ENCODE results near the gene SFI1.
"Not testable (repeated sequence)": the region's sequence is repeated elsewhere in the genome, so short reads cannot be mapped to it uniquely, and the experiment has no call there.

The SFI1 gene

DNA sequence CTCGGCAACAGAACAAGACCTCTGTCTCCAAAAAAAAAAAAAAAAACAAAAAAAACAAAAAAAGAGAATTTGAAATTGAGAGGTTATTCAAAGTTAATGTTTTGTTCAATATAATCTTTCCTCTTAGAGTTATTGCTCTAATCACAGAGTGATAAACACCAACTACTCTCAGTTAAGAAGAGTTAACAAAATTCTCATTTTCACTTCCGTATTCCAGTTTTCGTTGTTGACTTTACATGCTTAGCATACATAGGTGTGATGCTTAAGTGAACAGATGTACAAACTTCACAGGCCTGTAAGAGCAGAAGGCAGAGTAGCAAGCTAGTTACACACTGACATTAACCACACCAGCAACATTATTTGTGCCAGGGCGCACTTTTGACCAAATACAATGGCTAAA lies 19.0 kb upstream of the SFI1 start:
- no peaks in the 10 kb centered on the region for H3K27me3 ChIP-seq (replicated peaks; ENCODE audit: control insufficient read depth, insufficient read depth, low read length)
- TF ChIP-seq, protein P1, sequence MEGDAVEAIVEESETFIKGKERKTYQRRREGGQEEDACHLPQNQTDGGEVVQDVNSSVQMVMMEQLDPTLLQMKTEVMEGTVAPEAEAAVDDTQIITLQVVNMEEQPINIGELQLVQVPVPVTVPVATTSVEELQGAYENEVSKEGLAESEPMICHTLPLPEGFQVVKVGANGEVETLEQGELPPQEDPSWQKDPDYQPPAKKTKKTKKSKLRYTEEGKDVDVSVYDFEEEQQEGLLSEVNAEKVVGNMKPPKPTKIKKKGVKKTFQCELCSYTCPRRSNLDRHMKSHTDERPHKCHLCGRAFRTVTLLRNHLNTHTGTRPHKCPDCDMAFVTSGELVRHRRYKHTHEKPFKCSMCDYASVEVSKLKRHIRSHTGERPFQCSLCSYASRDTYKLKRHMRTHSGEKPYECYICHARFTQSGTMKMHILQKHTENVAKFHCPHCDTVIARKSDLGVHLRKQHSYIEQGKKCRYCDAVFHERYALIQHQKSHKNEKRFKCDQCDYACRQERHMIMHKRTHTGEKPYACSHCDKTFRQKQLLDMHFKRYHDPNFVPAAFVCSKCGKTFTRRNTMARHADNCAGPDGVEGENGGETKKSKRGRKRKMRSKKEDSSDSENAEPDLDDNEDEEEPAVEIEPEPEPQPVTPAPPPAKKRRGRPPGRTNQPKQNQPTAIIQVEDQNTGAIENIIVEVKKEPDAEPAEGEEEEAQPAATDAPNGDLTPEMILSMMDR (IDR thresholded peaks at IDR 0.05; ENCODE audit: insufficient read depth, low read length, poor library complexity, severe bottlenecking), result no peak
- DNase-seq (ENCODE audit: extremely low read depth, insufficient read length), result peak; percentile 49
- no peaks in the 10 kb centered on the region; the same call in none of the 2 replicates for H3K36me3 ChIP-seq (ENCODE audit: control insufficient read depth, insufficient read depth, low read length)
- H3K4me3 ChIP-seq (replicated peaks; ENCODE audit: low read depth, low read length), result no peak overlapping the region

DNA sequence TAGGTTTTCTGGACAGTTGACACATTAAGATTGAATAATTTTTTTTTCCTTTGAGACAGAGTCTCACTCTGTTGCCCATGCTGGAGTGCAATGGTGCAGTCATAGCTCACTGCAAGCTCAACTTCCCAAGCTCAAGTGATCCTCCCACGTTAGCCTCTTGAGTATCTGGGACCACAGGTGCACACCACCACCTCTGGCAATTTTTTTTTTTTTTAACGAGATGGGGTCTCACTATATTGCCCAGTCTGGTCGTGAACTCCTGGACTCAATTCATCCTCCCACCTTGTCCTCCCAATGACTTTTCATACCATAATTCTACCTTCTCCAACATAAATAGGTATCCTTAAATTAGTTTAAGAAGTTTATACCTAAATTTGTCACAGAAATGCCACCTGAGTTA lies 15.2 kb upstream of the SFI1 start:
- Histone ChIP-seq H3K4me3 (replicated peaks; ENCODE audit: low read depth, low read length) (no peak overlapping the region), H3K27me3 (replicated peaks; ENCODE audit: control insufficient read depth, insufficient read depth, low read length) (no peaks in the 10 kb centered on the region), H3K36me3 (ENCODE audit: control insufficient read depth, insufficient read depth, low read length) (peaks cover 12% of the 10 kb centered on the region)
- DNase-seq (ENCODE audit: extremely low read depth, insufficient read length), result no peak
- TF ChIP-seq, protein P1 (IDR thresholded peaks at IDR 0.05; ENCODE audit: insufficient read depth, low read length, poor library complexity, severe bottlenecking), result no peak

DNA sequence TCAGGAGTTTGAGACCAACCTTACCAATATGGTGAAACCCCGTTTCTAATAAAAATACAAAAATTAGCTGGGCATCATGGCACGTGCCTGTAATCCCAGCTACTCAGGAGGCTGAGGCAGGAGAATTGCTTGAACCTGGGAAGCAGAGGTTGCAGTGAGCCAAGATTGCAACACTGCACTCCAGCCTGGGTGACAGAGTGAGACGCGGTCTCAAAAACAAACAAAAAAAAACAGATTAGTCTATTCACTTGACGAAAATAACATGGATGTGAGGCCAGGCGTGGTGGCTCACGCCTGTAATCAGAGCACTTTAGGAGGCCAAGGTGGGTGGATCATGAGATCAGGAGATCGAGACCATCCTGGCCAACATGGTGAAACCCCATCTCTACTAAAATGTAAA lies 13.9 kb upstream of the SFI1 start:
- peaks cover 16% of the 10 kb centered on the region for H3K36me3 ChIP-seq (ENCODE audit: control insufficient read depth, insufficient read depth, low read length)
- H3K27me3 ChIP-seq (replicated peaks; ENCODE audit: control insufficient read depth, insufficient read depth, low read length); DNase-seq (ENCODE audit: extremely low read depth, insufficient read length); H3K4me3 ChIP-seq (replicated peaks; ENCODE audit: low read depth, low read length): not testable (repeated sequence)

DNA sequence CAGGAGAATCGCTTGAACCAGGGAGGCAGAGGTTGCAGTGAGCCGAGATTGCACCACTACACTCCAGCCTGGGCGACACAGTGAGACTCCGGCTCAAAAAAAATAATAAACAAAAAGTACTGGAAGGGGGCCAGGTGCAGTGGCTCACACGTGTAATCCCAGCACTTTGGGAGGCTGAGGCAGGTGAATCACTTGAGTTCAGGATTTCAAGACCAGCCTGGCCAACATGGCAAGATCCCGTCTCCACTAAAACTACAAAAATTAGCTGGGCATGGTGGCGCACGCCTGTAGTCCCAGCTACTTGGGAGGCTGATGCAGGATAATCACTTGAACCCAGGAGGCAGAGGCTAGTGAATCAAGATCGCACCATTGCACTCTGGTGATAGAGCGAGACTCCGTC lies 10.0 kb upstream of the SFI1 start:
- not testable (repeated sequence) for H3K27me3 ChIP-seq (replicated peaks; ENCODE audit: control insufficient read depth, insufficient read depth, low read length); DNase-seq (ENCODE audit: extremely low read depth, insufficient read length); H3K4me3 ChIP-seq (replicated peaks; ENCODE audit: low read depth, low read length)
- peaks cover 16% of the 10 kb centered on the region for H3K36me3 ChIP-seq (ENCODE audit: control insufficient read depth, insufficient read depth, low read length)

DNA sequence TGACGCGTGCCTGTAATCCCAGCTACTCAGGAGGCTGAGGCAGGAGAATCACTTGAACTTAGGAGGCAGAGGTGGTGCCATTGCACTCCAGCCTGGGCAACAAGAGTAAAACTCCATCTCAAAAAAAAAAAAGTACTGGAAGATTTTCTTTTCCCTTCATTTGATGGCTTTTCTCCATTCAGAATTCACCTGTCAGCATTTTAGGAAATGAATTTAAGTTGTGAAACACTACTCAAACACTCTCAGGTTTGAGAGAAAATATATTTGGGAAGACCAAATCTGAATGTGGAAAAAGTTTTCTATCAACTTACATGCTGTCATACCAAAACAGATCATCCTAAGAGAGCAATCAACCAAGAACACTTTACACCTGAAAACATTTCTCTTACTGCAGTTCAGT lies 9.4 kb upstream of the SFI1 start:
- Histone ChIP-seq H3K4me3 (replicated peaks; ENCODE audit: low read depth, low read length) (no peak overlapping the region), H3K27me3 (replicated peaks; ENCODE audit: control insufficient read depth, insufficient read depth, low read length) (no peaks in the 10 kb centered on the region), H3K36me3 (ENCODE audit: control insufficient read depth, insufficient read depth, low read length) (peaks cover 16% of the 10 kb centered on the region)
- TF ChIP-seq, protein P1 (IDR thresholded peaks at IDR 0.05; ENCODE audit: insufficient read depth, low read length, poor library complexity, severe bottlenecking), result no peak
- DNase-seq (ENCODE audit: extremely low read depth, insufficient read length), result no peak

DNA sequence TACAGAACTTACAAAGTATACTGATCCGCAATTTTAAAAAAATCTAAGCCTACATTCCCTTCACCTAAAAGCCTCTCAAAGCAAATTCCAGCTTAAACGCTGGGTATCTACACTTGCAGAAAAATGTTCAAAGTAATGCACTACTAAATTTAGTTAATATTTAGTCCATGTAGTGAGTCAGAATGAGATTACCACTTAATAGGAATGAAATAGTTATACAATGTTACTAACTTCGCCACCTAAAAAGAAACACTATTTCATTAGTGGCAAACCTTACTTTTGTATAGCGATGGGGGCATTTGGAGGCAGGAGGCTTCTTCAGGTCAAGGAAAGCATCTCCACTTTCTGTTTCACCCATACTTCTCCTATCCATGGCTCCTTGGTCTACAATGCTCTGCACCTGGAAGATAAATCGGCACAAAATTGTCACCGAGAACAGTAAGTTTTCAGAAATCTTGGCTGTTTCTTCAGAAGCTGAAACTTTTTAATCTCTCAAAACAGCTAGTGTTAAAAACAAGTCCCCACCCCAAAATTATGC lies 7.9 kb upstream of the SFI1 start:
- Histone ChIP-seq H3K27me3 (replicated peaks; ENCODE audit: control insufficient read depth, insufficient read depth, low read length) (no peaks in the 10 kb centered on the region), H3K36me3 (ENCODE audit: control insufficient read depth, insufficient read depth, low read length) (peaks cover 7% of the 10 kb centered on the region), H3K4me3 (replicated peaks; ENCODE audit: low read depth, low read length) (peak overlapping the region; percentile 76)
- DNase-seq (ENCODE audit: extremely low read depth, insufficient read length), result no peak
- TF ChIP-seq, protein P1 (IDR thresholded peaks at IDR 0.05; ENCODE audit: insufficient read depth, low read length, poor library complexity, severe bottlenecking), result no peak

DNA sequence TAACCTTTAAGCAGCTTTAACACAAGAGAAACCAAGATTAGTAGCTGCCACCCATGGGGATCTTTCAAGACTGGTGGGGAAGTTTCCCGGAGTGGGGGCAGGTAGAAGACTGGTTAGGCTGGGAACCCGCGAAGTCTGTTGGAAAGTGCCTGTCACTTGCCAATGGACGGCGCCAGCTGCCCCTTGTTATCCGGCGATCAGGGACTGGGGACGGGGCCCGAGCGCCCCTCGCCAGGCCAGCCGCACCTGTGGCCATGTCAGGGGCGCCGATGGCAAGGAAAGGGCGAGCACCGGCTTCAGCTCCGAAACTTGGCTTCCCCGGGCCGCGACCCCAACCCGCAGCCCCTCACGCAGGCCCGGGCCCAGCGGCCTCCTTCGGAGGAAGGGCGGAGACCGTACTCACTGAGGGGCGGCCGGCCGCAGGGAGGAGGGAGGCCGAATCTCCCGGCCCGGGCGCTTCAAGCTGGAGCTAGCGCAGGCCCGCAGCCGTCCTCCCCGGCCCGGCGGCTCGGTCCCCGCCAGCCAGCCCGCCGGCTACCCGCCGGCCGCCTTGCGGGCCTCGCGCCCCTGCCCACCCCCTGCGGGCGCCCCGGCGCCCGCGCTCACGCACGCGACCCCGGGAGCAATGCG lies 7.2 kb upstream of the SFI1 start:
- Histone ChIP-seq H3K27me3 (replicated peaks; ENCODE audit: control insufficient read depth, insufficient read depth, low read length) (no peaks in the 10 kb centered on the region), H3K36me3 (ENCODE audit: control insufficient read depth, insufficient read depth, low read length) (peaks cover 5% of the 10 kb centered on the region), H3K4me3 (replicated peaks; ENCODE audit: low read depth, low read length) (peak overlapping the region; percentile 76)
- TF ChIP-seq, protein P1 (IDR thresholded peaks at IDR 0.05; ENCODE audit: insufficient read depth, low read length, poor library complexity, severe bottlenecking), result no peak
- DNase-seq (ENCODE audit: extremely low read depth, insufficient read length), result peak; percentile 51

All from GM06990 (cell line).